IMR-90 (cell line): Measurements from ENCODE around the gene TYMS. TPM values are rescaled to one million over a fixed set of nuclear protein-coding genes. Genes with fewer than 3 reads are reported as not detected.

Source experiments
- ATAC-seq: fragments of 200-7000 bp; cut with Tn5 transposase; 2 replicates; pipeline ENCODE4 v1.9.1; 2020; ENCODE audit warnings: low read depth, mild to moderate bottlenecking, moderate library complexity
- BruUV-seq: library from RNA; stranded (reverse); fragments of 400-500 nt; replicated peaks from 2 replicates; lab custom pipeline; 2021; lab: Mats Ljungman, UMichigan
- CTCF ChIA-PET: fragments of 300-600 bp; formaldehyde crosslinking; extraction: SDS; loops from one replicate; lab custom pipeline; 2021; ENCODE audit warnings: antibody characterized with exemption; lab: Yijun Ruan, JAX
- POLR2A ChIA-PET: fragments of 300-600 bp; sonication (Branson Sonifier 250); formaldehyde crosslinking; loops from one replicate; lab custom pipeline; 2022; ENCODE audit warnings: antibody characterized with exemption; ENCODE audit not compliant: unreplicated experiment; lab: Charles Lee
- DNase-seq: peaks from one replicate; pipeline ENCODE4 v3.0.0; 2013
- H2AFZ ChIP-seq: replicated peaks from 2 replicates; pipeline ENCODE3; 2013; ENCODE audit warnings: low read length, mild to moderate bottlenecking; ENCODE audit not compliant: poor library complexity
- H2AK5ac ChIP-seq: 2 replicates; pipeline ENCODE4 v1.6.1; 2013; ENCODE audit warnings: low read depth, low read length, inconsistent platforms
- H2AK9ac ChIP-seq: replicated peaks from 2 replicates; pipeline ENCODE3; 2013; ENCODE audit warnings: mild to moderate bottlenecking, low read depth, low read length, moderate library complexity; ENCODE audit not compliant: poor library complexity
- H2BK120ac ChIP-seq: 2 replicates; pipeline ENCODE4 v1.6.1; 2013; ENCODE audit warnings: low read depth, low read length, inconsistent platforms
- H2BK15ac ChIP-seq: 3 replicates; pipeline ENCODE4 v1.6.1; 2013; ENCODE audit warnings: low read depth, low read length, inconsistent platforms
- H2BK20ac ChIP-seq: 2 replicates; pipeline ENCODE4 v1.6.1; 2013; ENCODE audit warnings: low read depth, mild to moderate bottlenecking, inconsistent platforms, low read length, moderate library complexity
- H2BK5ac ChIP-seq: 2 replicates; pipeline ENCODE4 v1.6.1; 2013; ENCODE audit warnings: mild to moderate bottlenecking, low read depth, low read length, inconsistent platforms; ENCODE audit not compliant: poor library complexity, severe bottlenecking
- H3K14ac ChIP-seq: replicated peaks from 2 replicates; pipeline ENCODE4 v1.6.1; 2013; ENCODE audit warnings: low read depth, low read length, inconsistent platforms
- H3K18ac ChIP-seq: 2 replicates; pipeline ENCODE4 v1.6.1; 2013; ENCODE audit warnings: low read depth, low read length, control low read depth
- H3K23ac ChIP-seq: 2 replicates; pipeline ENCODE4 v1.6.1; 2013; ENCODE audit warnings: low read depth, low read length, inconsistent platforms
- H3K27ac ChIP-seq: 2 replicates; pipeline ENCODE4 v1.5.1; 2013; ENCODE audit warnings: mild to moderate bottlenecking, control low read depth, low read length; ENCODE audit not compliant: insufficient read depth
- H3K27me3 ChIP-seq: 2 replicates; pipeline ENCODE4 v1.6.1; 2013; ENCODE audit warnings: low read length; ENCODE audit not compliant: control insufficient read depth, insufficient read depth
- H3K36me3 ChIP-seq: 2 replicates; pipeline ENCODE4 v1.6.1; 2013; ENCODE audit warnings: low read length, mixed read lengths; ENCODE audit not compliant: control insufficient read depth, insufficient read depth
- H3K4ac ChIP-seq: 2 replicates; pipeline ENCODE4 v1.6.1; 2013; ENCODE audit warnings: low read depth, low read length, inconsistent platforms
- H3K4me1 ChIP-seq: 2 replicates; pipeline ENCODE4 v1.6.1; 2013; ENCODE audit warnings: low read length, mixed read lengths; ENCODE audit not compliant: control insufficient read depth, insufficient read depth
- H3K4me2 ChIP-seq: 2 replicates; pipeline ENCODE4 v1.6.1; 2013; ENCODE audit warnings: low read depth, mild to moderate bottlenecking, control low read depth, low read length, moderate library complexity
- H3K4me3 ChIP-seq: 2 replicates; pipeline ENCODE4 v1.5.1; 2013; ENCODE audit warnings: low read depth, mild to moderate bottlenecking, control low read depth, low read length, moderate library complexity; ENCODE audit not compliant: insufficient read depth
- H3K56ac ChIP-seq: 2 replicates; pipeline ENCODE4 v1.6.1; 2013; ENCODE audit warnings: low read length, inconsistent platforms; ENCODE audit not compliant: insufficient read depth; ENCODE audit errors: extremely low read depth
- H3K79me1 ChIP-seq, 2 experiments: 2 replicates each; pipeline ENCODE4 v1.6.1; 2013; ENCODE audit warnings: low read length in 2 of 2, inconsistent platforms in 1 of 2, low read depth in 1 of 2
- H3K9ac ChIP-seq: 2 replicates; pipeline ENCODE4 v1.6.1; 2013; ENCODE audit warnings: low read depth, low read length, control low read depth
- H3K9me1 ChIP-seq: 2 replicates; pipeline ENCODE4 v1.6.1; 2013; ENCODE audit warnings: low read length, inconsistent platforms; ENCODE audit not compliant: insufficient read depth
- H3K9me3 ChIP-seq: 2 replicates; pipeline ENCODE4 v1.6.1; 2013; ENCODE audit warnings: low read length; ENCODE audit not compliant: control insufficient read depth, insufficient read depth
- H4K20me1 ChIP-seq: 2 replicates; pipeline ENCODE4 v1.6.1; 2013; ENCODE audit warnings: low read length, inconsistent platforms; ENCODE audit not compliant: insufficient read depth
- H4K5ac ChIP-seq: 2 replicates; pipeline ENCODE4 v1.6.1; 2013; ENCODE audit warnings: mild to moderate bottlenecking, low read depth, low read length, control low read depth
- H4K8ac ChIP-seq, 2 experiments: 2 replicates each; pipeline ENCODE4 v1.6.1; 2013; ENCODE audit warnings: low read depth in 2 of 2, low read length in 2 of 2, control low read depth in 1 of 2, inconsistent platforms in 1 of 2
- H4K91ac ChIP-seq: 2 replicates; pipeline ENCODE4 v1.6.1; 2013; ENCODE audit warnings: low read depth, low read length, inconsistent platforms; ENCODE audit not compliant: insufficient read depth
- BHLHE40 ChIP-seq: fragments of 150-350 bp; IDR thresholded peaks from 2 replicates; pipeline ENCODE4 v1.6.1; 2016; ENCODE audit warnings: mild to moderate bottlenecking, low read depth, low read length
- CHD1 ChIP-seq: IDR thresholded peaks from 2 replicates; pipeline ENCODE4 v1.6.1; 2012; ENCODE audit warnings: low read depth, low read length, improper control_type of control experiment
- CTCF ChIP-seq: conservative IDR thresholded peaks from 2 replicates; pipeline ENCODE4 v1.5.1; 2012; ENCODE audit warnings: mild to moderate bottlenecking, low read depth, low read length, improper control_type of control experiment
- ELK1 ChIP-seq: fragments of 150-350 bp; IDR thresholded peaks from 2 replicates; pipeline ENCODE4 v1.6.1; 2016; ENCODE audit warnings: low read depth, mild to moderate bottlenecking, low read length, moderate library complexity, borderline replicate concordance
- MAFK ChIP-seq: IDR thresholded peaks from 2 replicates; pipeline ENCODE4 v1.6.1; 2012; ENCODE audit warnings: low read depth, low read length, improper control_type of control experiment
- MAZ ChIP-seq: IDR thresholded peaks from 2 replicates; pipeline ENCODE4 v1.6.1; 2012; ENCODE audit warnings: low read depth, mild to moderate bottlenecking, low read length, improper control_type of control experiment, moderate library complexity, borderline replicate concordance
- MXI1 ChIP-seq: IDR thresholded peaks from 2 replicates; pipeline ENCODE4 v1.6.1; 2012; ENCODE audit warnings: low read depth, mild to moderate bottlenecking, low read length, moderate library complexity, borderline replicate concordance
- NFE2L2 ChIP-seq: fragments of 150-350 bp; IDR thresholded peaks from 2 replicates; pipeline ENCODE4 v1.6.1; 2016; ENCODE audit warnings: low read depth, mild to moderate bottlenecking, low read length
- POLR2A ChIP-seq: IDR thresholded peaks from 2 replicates; pipeline ENCODE4 v1.6.1; 2012; ENCODE audit warnings: mild to moderate bottlenecking, low read depth, low read length
- RCOR1 ChIP-seq: IDR thresholded peaks from 2 replicates; pipeline ENCODE4 v1.6.1; 2012; ENCODE audit warnings: mild to moderate bottlenecking, low read length, improper control_type of control experiment; ENCODE audit not compliant: insufficient replicate concordance
- RFX5 ChIP-seq: IDR thresholded peaks from 2 replicates; pipeline ENCODE4 v1.8.0; 2012; ENCODE audit warnings: low read depth, mild to moderate bottlenecking, low read length, moderate library complexity
- USF2 ChIP-seq: fragments of 150-350 bp; IDR thresholded peaks from 2 replicates; pipeline ENCODE4 v1.6.1; 2017; ENCODE audit warnings: mild to moderate bottlenecking, antibody characterized with exemption, low read length, low read depth
- WGBS, 2 experiments: methylation state at CpG; one replicate each; pipeline versions ENCODE4 v1.1.5 to v1.1.7; 2013; ENCODE audit warnings: missing lambda C conversion rate in 2 of 2; ENCODE audit not compliant: insufficient read length in 1 of 2; ENCODE audit errors: extremely low coverage in 2 of 2; 5-methylcytosine and 5-hydroxymethylcytosine counted together
- dilution Hi-C: fragments of 300-500 bp; cut with HindIII; formaldehyde crosslinking; loops from one replicate; pipeline ENCODE4 v1.14.3; 2018; ENCODE audit warnings: low sequenced_read_pairs; ENCODE audit not compliant: unreplicated experiment
- in situ Hi-C: fragments of 300-500 bp; cut with MboI; formaldehyde crosslinking; loops from 3 replicates; pipeline ENCODE4 v1.14.3; 2019; ENCODE audit warnings: low sequenced_read_pairs, inconsistent platforms, mixed read lengths
- intact Hi-C: fragments of 100-400 bp; cut with micrococcal nuclease; formaldehyde crosslinking; loops from 2 replicates; pipeline ENCODE4 v1.10.0; 2022
- polyA plus RNA-seq, 3 experiments: library from polyadenylated mRNA; depleted of rRNA; stranded (reverse); fragments of >200 nt; gene quantifications; 2 replicates each; pipeline ENCODE4 v1.2.3, GENCODE V29; 2012; ENCODE audit warnings: low replicate concordance in 1 of 3
- total RNA-seq: library from RNA; depleted of rRNA; stranded (reverse); fragments of >200 nt; gene quantifications from 2 replicates; pipeline ENCODE4 v1.2.3, GENCODE V29; 2012

Gene TYMS
- total and polyA plus RNA-seq, 2 of the 4 experiments (the other 2 are of a cell fraction): 28.3 to 92.2 TPM

- 94% methylated on average over 5 of the region's 5 CpGs; no CpG with 5 or more reads in 1 of the 2 experiments for WGBS, 2 experiments
- CTCF ChIA-PET: no interaction called here
These were observed 10.1 kb upstream of the TYMS start for GRCh38 chr18:647304-647703.

More at GRCh38 chr18:647304-647703, 10.1 kb upstream of the TYMS start:
- intact Hi-C loops: no loop called here
- H2AK9ac ChIP-seq: no peak overlapping the region
- POLR2A ChIA-PET: no interaction called here
- no peak overlapping the region for H3K23ac ChIP-seq
- no peak overlapping the region for H3K9ac ChIP-seq
- no peak for TF ChIP-seq USF2
- no peak for TF ChIP-seq CTCF
- no peak for TF ChIP-seq RFX5
- TF ChIP-seq MAFK: no peak
- TF ChIP-seq CHD1: no peak
- no peak for TF ChIP-seq RCOR1
- TF ChIP-seq NFE2L2: no peak
- no peak for TF ChIP-seq ELK1
- TF ChIP-seq BHLHE40: no peak
- TF ChIP-seq POLR2A: no peak
- TF ChIP-seq MXI1: no peak
- TF ChIP-seq MAZ: no peak
- H4K91ac ChIP-seq: no peak overlapping the region
- dilution Hi-C loops: no loop called here
- no peak overlapping the region for H3K4me2 ChIP-seq
- H3K9me3 ChIP-seq: no peaks in the 10 kb centered on the region
- H2AK5ac ChIP-seq: no peak overlapping the region
- H3K27ac ChIP-seq: no peak overlapping the region
- no peak overlapping the region for H3K56ac ChIP-seq
- no TSS peak for BruUV-seq
- no peak overlapping the region for H4K8ac ChIP-seq
- no peaks in the 10 kb centered on the region; a peak in 1 of 4 replicates for H3K79me1 ChIP-seq
- DNase-seq (no peak), ATAC-seq (no peak)
- H2BK5ac ChIP-seq: no peak overlapping the region
- H2BK120ac ChIP-seq: no peak overlapping the region
- no peaks in the 10 kb centered on the region; the same call in 1 of the 2 replicates for H3K4me1 ChIP-seq
- in situ Hi-C loops: no loop called here
- H2AFZ ChIP-seq: no peak overlapping the region
- no peak overlapping the region for H4K5ac ChIP-seq
- H3K9me1 ChIP-seq: no peaks in the 10 kb centered on the region
- H3K4ac ChIP-seq: no peak overlapping the region
- H2BK15ac ChIP-seq: no peak overlapping the region
- H2BK20ac ChIP-seq: no peak overlapping the region
- no peaks in the 10 kb centered on the region for H4K20me1 ChIP-seq
- no peak overlapping the region for H3K18ac ChIP-seq
- H3K36me3 ChIP-seq: no peaks in the 10 kb centered on the region
- no peak overlapping the region for H3K4me3 ChIP-seq
- peaks cover 6% of the 10 kb centered on the region for H3K27me3 ChIP-seq
- H3K14ac ChIP-seq: no peak overlapping the region
